ENCODE results near the gene FCGR2B.

DNA sequence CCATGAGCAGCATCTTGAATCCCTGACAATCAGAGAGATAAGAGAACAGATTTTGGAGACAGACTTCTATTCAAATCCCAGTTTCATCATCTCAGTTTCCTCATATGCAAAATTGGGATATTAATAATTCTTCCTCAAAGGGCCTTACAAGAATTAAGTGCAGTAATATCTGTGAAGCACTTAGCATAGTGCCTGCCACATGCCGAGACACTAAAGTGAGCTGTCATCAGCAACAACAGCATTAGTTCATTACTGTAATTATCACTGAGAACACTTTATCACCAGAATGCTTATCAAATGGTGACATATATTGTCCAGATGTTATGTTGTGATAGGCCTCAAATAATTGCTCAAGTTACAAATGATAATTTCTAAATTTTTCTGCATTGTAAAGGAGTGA lies 57.5 kb downstream of the FCGR2B start:
- TF ChIP-seq, protein P1, sequence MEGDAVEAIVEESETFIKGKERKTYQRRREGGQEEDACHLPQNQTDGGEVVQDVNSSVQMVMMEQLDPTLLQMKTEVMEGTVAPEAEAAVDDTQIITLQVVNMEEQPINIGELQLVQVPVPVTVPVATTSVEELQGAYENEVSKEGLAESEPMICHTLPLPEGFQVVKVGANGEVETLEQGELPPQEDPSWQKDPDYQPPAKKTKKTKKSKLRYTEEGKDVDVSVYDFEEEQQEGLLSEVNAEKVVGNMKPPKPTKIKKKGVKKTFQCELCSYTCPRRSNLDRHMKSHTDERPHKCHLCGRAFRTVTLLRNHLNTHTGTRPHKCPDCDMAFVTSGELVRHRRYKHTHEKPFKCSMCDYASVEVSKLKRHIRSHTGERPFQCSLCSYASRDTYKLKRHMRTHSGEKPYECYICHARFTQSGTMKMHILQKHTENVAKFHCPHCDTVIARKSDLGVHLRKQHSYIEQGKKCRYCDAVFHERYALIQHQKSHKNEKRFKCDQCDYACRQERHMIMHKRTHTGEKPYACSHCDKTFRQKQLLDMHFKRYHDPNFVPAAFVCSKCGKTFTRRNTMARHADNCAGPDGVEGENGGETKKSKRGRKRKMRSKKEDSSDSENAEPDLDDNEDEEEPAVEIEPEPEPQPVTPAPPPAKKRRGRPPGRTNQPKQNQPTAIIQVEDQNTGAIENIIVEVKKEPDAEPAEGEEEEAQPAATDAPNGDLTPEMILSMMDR (IDR thresholded peaks at IDR 0.05), result no peak
- no peak for TF ChIP-seq POLR2AphosphoS5 (IDR thresholded peaks at IDR 0.05; ENCODE audit: low read depth, low read length)
- TF ChIP-seq, protein P2, sequence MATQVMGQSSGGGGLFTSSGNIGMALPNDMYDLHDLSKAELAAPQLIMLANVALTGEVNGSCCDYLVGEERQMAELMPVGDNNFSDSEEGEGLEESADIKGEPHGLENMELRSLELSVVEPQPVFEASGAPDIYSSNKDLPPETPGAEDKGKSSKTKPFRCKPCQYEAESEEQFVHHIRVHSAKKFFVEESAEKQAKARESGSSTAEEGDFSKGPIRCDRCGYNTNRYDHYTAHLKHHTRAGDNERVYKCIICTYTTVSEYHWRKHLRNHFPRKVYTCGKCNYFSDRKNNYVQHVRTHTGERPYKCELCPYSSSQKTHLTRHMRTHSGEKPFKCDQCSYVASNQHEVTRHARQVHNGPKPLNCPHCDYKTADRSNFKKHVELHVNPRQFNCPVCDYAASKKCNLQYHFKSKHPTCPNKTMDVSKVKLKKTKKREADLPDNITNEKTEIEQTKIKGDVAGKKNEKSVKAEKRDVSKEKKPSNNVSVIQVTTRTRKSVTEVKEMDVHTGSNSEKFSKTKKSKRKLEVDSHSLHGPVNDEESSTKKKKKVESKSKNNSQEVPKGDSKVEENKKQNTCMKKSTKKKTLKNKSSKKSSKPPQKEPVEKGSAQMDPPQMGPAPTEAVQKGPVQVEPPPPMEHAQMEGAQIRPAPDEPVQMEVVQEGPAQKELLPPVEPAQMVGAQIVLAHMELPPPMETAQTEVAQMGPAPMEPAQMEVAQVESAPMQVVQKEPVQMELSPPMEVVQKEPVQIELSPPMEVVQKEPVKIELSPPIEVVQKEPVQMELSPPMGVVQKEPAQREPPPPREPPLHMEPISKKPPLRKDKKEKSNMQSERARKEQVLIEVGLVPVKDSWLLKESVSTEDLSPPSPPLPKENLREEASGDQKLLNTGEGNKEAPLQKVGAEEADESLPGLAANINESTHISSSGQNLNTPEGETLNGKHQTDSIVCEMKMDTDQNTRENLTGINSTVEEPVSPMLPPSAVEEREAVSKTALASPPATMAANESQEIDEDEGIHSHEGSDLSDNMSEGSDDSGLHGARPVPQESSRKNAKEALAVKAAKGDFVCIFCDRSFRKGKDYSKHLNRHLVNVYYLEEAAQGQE (IDR thresholded peaks at IDR 0.05; ENCODE audit: insufficient read depth in 1 of 2, low read depth in 2 of 2, low read length in 1 of 2), result no peak
- TF ChIP-seq SIN3A (IDR thresholded peaks at IDR 0.05; ENCODE audit: borderline replicate concordance, insufficient read depth, low read depth, low read length), result no peak
